Breast epithelium (tissue), 3 donors: Measurements from ENCODE around the gene MOGAT1.

Experiments
- CTCF ChIP-seq, 3 donors: fragments of 450-650 bp; IDR thresholded peaks; one replicate each; pipeline ENCODE4 v1.5.1; 2016 to 2017; ENCODE audit warnings: antibody characterized with exemption in 3 of 3, mild to moderate bottlenecking in 3 of 3, moderate library complexity in 3 of 3
- POLR2A ChIP-seq: fragments of 450-650 bp; IDR thresholded peaks from one replicate; pipeline ENCODE4 v1.6.1; 2016; ENCODE audit warnings: antibody characterized with exemption, mild to moderate bottlenecking, moderate library complexity

GRCh38 chr2:222733846-222734702 is 62.6 kb downstream of the MOGAT1 start:
- TF ChIP-seq POLR2A (no peak), CTCF (IDR thresholded peaks at IDR 0.05) (no peak)
